HepG2 (cell line): ENCODE data around the gene ZFPM1. TPM values are rescaled to one million over a fixed set of nuclear protein-coding genes. Genes with fewer than 3 reads are reported as not detected.

Source experiments
- ATAC-seq: fragments of 200-7000 bp; cut with Tn5 transposase; 3 replicates; pipeline ENCODE4 v1.9.1; 2020; ENCODE audit warnings: mild to moderate bottlenecking, moderate library complexity
- BruUV-seq: library from RNA; stranded (reverse); fragments of 400-500 nt; replicated peaks from 2 replicates; lab custom pipeline; 2021; lab: Mats Ljungman, UMichigan
- CTCF ChIA-PET: fragments of 300-600 bp; formaldehyde crosslinking; extraction: SDS; loops from one replicate; lab custom pipeline; 2021; ENCODE audit warnings: low total read pairs, inconsistent platforms, low intra/inter-chr PET ratio; lab: Yijun Ruan, JAX
- POLR2A ChIA-PET: fragments of 350-600 bp; sonication (Branson Sonifier 250); formaldehyde crosslinking; loops from one replicate; lab custom pipeline; 2020; ENCODE audit warnings: antibody characterized with exemption, inconsistent platforms; lab: Yijun Ruan, JAX
- DNase-seq: peaks from one replicate; pipeline ENCODE4 v3.0.0-alpha.2; 2015; ENCODE audit warnings: low spot score
- FAIRE-seq: peaks from 3 replicates; lab custom pipeline; 2011; peaks lifted over from hg19 to GRCh38; lab: Jason Lieb, UNC
- H2AFZ ChIP-seq: one replicate; pipeline ENCODE4 v1.6.1; 2011; ENCODE audit warnings: low read length, inconsistent platforms
- H3K27ac ChIP-seq: fragments of 300-600 bp; 3 replicates; pipeline ENCODE4 v1.8.0; 2011; ENCODE audit warnings: mixed run types, mild to moderate bottlenecking, mixed read lengths, low read length, inconsistent platforms; ENCODE audit not compliant: insufficient read depth; ENCODE audit errors: extremely low read length
- H3K27me3 ChIP-seq, 2 experiments: fragments of 200-600 bp in 1 of 2; 2 replicates in 1 of 2; 3 replicates in 1 of 2; pipeline versions ENCODE4 v1.6.0 to v1.8.0; 2011; ENCODE audit warnings: low read length in 2 of 2, mild to moderate bottlenecking in 2 of 2, moderate library complexity in 2 of 2, inconsistent platforms in 1 of 2; ENCODE audit not compliant: insufficient read depth in 2 of 2, control insufficient read depth in 1 of 2
- H3K36me3 ChIP-seq, 2 experiments: fragments of 200-600 bp in 1 of 2; replicated peaks in 1 of 2; 2 replicates in 1 of 2; 3 replicates in 1 of 2; pipeline versions ENCODE4 v1.5.1 to v1.8.0; 2011; ENCODE audit warnings: low read length in 2 of 2, inconsistent platforms in 1 of 2; ENCODE audit not compliant: insufficient read depth in 2 of 2, control insufficient read depth in 1 of 2
- H3K4me1 ChIP-seq: 2 replicates; pipeline ENCODE4 v1.5.1; 2012; ENCODE audit warnings: low read length, inconsistent platforms; ENCODE audit not compliant: insufficient read depth
- H3K4me2 ChIP-seq: 2 replicates; pipeline ENCODE4 v1.6.0; 2011; ENCODE audit warnings: low read depth, low read length, inconsistent platforms
- H3K4me3 ChIP-seq, 3 experiments: fragments of 200-600 bp in 1 of 3; sonication (generic), shearing (Covaris generic) in 1 of 3; replicated peaks in 1 of 3; 2 replicates each; pipeline ENCODE4 v1.5.1; 2011 to 2016; ENCODE audit warnings: low read length in 3 of 3, inconsistent platforms in 2 of 3, low read depth in 2 of 3, mild to moderate bottlenecking in 2 of 3, control low read depth in 1 of 3, mixed read lengths in 1 of 3; ENCODE audit not compliant: insufficient read depth in 1 of 3
- H3K79me2 ChIP-seq: one replicate; pipeline ENCODE4 v1.6.1; 2011; ENCODE audit warnings: low read length, inconsistent platforms; ENCODE audit not compliant: insufficient read depth
- H3K9ac ChIP-seq: 2 replicates; pipeline ENCODE4 v1.6.0; 2011; ENCODE audit warnings: mild to moderate bottlenecking, low read depth, low read length, inconsistent platforms; ENCODE audit not compliant: insufficient read depth
- H3K9me3 ChIP-seq: 2 replicates; pipeline ENCODE4 v1.5.1; 2012; ENCODE audit warnings: mild to moderate bottlenecking, low read length
- H4K20me1 ChIP-seq: 2 replicates; pipeline ENCODE4 v1.6.0; 2011; ENCODE audit warnings: inconsistent platforms, mild to moderate bottlenecking, low read length, moderate library complexity; ENCODE audit not compliant: insufficient read depth
- EZH2 ChIP-seq: conservative IDR thresholded peaks from 2 replicates; pipeline ENCODE4 v1.6.1; 2012; ENCODE audit warnings: mild to moderate bottlenecking, low read depth, low read length, moderate library complexity
- HNRNPL ChIP-seq: fragments of 200-400 bp; formaldehyde crosslinking; IDR thresholded peaks from 2 replicates; pipeline ENCODE4 v1.6.1; 2017; ENCODE audit warnings: mild to moderate bottlenecking, low read depth, low read length
- PRPF4 ChIP-seq: fragments of 200-400 bp; formaldehyde crosslinking; IDR thresholded peaks from 2 replicates; pipeline ENCODE4 v1.6.1; 2016; ENCODE audit warnings: low read length, low read depth; ENCODE audit not compliant: poor library complexity, severe bottlenecking
- ZBTB38 ChIP-seq: sonication (generic); formaldehyde crosslinking; IDR thresholded peaks from 2 replicates; pipeline ENCODE4 v1.5.1; 2020; ENCODE audit warnings: mild to moderate bottlenecking, missing genetic modification reagents
- ZNF430 ChIP-seq: sonication (generic); formaldehyde crosslinking; IDR thresholded peaks from 2 replicates; pipeline ENCODE4 v1.9.0; 2021; ENCODE audit warnings: mild to moderate bottlenecking, missing genetic modification reagents
- ZNF678 ChIP-seq: sonication (generic); formaldehyde crosslinking; IDR thresholded peaks from 2 replicates; pipeline ENCODE4 v1.4.0; 2020; ENCODE audit warnings: mild to moderate bottlenecking, missing genetic modification reagents
- ZNF773 ChIP-seq: sonication (generic); formaldehyde crosslinking; IDR thresholded peaks from 2 replicates; pipeline ENCODE4 v1.4.0; 2020; ENCODE audit warnings: missing genetic modification reagents, borderline replicate concordance
- WGBS: methylation state at CpG from one replicate; pipeline ENCODE4 v1.1.6; 2017; ENCODE audit warnings: low lambda C conversion rate; 5-methylcytosine and 5-hydroxymethylcytosine counted together
- in situ Hi-C: cut with HindIII; loops from 2 replicates; pipeline ENCODE4 v1.10.0; 2017; ENCODE audit warnings: low pct_unique_long_range_greater_than_20kb; ENCODE audit not compliant: extremely low pct_ligation_motif_present
- intact Hi-C: fragments of 100-400 bp; cut with micrococcal nuclease; formaldehyde crosslinking; loops from one replicate; pipeline ENCODE4 v1.10.0; 2022; ENCODE audit not compliant: unreplicated experiment
- polyA plus RNA-seq, 8 experiments: library from polyadenylated mRNA; depleted of rRNA in 3 of 8; stranded (reverse) in 7 of 8; unstranded in 1 of 8; fragments of >200 nt; fragmentation: Illumina TruSeq in 4 of 8; extraction: Trizol in 4 of 8; gene quantifications; 2 replicates each; pipeline versions ENCODE4 v1.2.1 to v1.2.3, GENCODE V29; 2011 to 2016; ENCODE audit warnings: low read depth in 4 of 8, missing spikeins in 1 of 8, mixed read lengths in 1 of 8; ENCODE audit not compliant: insufficient read depth in 1 of 8
- total RNA-seq, 5 experiments: library from RNA; depleted of rRNA; stranded (reverse); fragments of >200 nt; fragmentation: Illumina TruSeq; extraction: Trizol; gene quantifications; 2 replicates each; pipeline ENCODE4 v1.2.3, GENCODE V29; 2016; ENCODE audit warnings: low read depth in 1 of 5
- TF ChIP-seq, protein P1 (sequence below): sonication (generic); formaldehyde crosslinking; IDR thresholded peaks from 2 replicates; pipeline ENCODE4 v1.4.0; 2020; ENCODE audit warnings: missing genetic modification reagents, borderline replicate concordance

The ZFPM1 gene
- total and polyA plus RNA-seq, 2 of the 13 experiments (the other 11 are each of a cell fraction or from before 2014, with no cell fraction given): 1.3 to 3.8 TPM

DNA sequence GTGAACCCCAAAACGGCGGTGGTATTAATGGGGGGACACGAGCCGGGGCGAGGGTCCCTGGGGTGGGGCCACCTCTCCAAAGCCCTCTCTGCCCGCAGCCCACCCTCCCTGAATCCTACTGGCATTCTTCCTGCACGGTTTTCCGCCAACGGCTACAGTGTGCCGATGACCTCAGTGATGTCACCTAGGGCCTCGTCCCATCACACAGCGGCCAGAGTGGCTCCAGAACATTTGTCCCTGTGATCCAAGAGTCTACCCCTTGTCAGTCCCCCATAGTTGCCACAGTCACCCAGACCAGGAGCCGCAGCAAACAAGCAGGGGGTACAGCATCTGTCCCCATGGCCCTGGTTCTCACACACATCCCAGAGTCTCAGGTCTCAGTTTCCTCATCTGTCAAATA, 13.9 kb downstream of the ZFPM1 start:
- ChIA-PET POLR2A (interaction anchor here (1.5 kb wide), 1 partner anchor 21 kb away, joined by 3 read pairs; no protein-coding TSS in a partner anchor), CTCF (no interaction called here)
- H3K9ac ChIP-seq: no peak overlapping the region
- no peak overlapping the region for H3K4me2 ChIP-seq
- H2AFZ ChIP-seq: no peak overlapping the region
- H3K4me3 ChIP-seq: no peak overlapping the region
- H3K27ac ChIP-seq: no peak overlapping the region
- BruUV-seq: no TSS peak
- FAIRE-seq (no peak), ATAC-seq (no peak), DNase-seq (no peak)
- peaks cover 12% of the 10 kb centered on the region for H3K4me1 ChIP-seq
- H4K20me1 ChIP-seq: peaks cover 64% of the 10 kb centered on the region
- H3K79me2 ChIP-seq: peaks cover 65% of the 10 kb centered on the region
- 95% methylated on average over 13 of the region's 13 CpGs for WGBS
- in situ Hi-C loops: no loop called here
- peaks cover 11 to 12% of the 10 kb centered on the region in 2 experiments; a peak in 2 of 5 replicates for H3K36me3 ChIP-seq
- H3K27me3 ChIP-seq: no peaks in the 10 kb centered on the region
- no peaks in the 10 kb centered on the region for H3K9me3 ChIP-seq
- TF ChIP-seq ZNF773 (CRISPR knock-in tag) (no peak), ZNF678 (CRISPR knock-in tag) (no peak), EZH2 (no peak)
- TF ChIP-seq, protein P1, sequence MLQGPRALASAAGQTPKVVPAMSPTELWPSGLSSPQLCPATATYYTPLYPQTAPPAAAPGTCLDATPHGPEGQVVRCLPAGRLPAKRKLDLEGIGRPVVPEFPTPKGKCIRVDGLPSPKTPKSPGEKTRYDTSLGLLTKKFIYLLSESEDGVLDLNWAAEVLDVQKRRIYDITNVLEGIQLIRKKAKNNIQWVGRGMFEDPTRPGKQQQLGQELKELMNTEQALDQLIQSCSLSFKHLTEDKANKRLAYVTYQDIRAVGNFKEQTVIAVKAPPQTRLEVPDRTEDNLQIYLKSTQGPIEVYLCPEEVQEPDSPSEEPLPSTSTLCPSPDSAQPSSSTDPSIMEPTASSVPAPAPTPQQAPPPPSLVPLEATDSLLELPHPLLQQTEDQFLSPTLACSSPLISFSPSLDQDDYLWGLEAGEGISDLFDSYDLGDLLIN (CRISPR knock-in tag): no peak
- intact Hi-C loops: no loop called here

- FAIRE-seq: no peak
- Histone ChIP-seq H3K4me3 (no peak overlapping the region), H3K4me2 (no peak overlapping the region), H3K27ac (no peak overlapping the region), H3K79me2 (peaks cover 59% of the 10 kb centered on the region), H3K36me3 (peaks cover 12% of the 10 kb centered on the region in 2 experiments; a peak in 2 of 5 replicates), H3K9ac (no peak overlapping the region), H4K20me1 (peaks cover 61% of the 10 kb centered on the region), H3K27me3 (no peaks in the 10 kb centered on the region), H2AFZ (no peak overlapping the region), H3K4me1 (peaks cover 12% of the 10 kb centered on the region), H3K9me3 (no peaks in the 10 kb centered on the region)
- POLR2A ChIA-PET: interaction anchor here (0.8 kb wide), 1 partner anchor 11 kb away, joined by 3 read pairs; no protein-coding TSS in a partner anchor
- WGBS: 91% methylated on average over 17 of the region's 18 CpGs
- intact Hi-C loops (no loop called here), in situ Hi-C loops (no loop called here)
- DNase-seq: no peak
- ATAC-seq: no peak
- peak; percentile 45 for TF ChIP-seq PRPF4
- 0 out of 2 replicates have a peak, but pooled peaks have one; percentile 24 for TF ChIP-seq HNRNPL
- no peak for TF ChIP-seq ZNF430 (CRISPR knock-in tag)
- peak; percentile 43; the same call in 1 of the 2 replicates for TF ChIP-seq ZBTB38 (CRISPR knock-in tag)
- BruUV-seq: no TSS peak
- CTCF ChIA-PET: no interaction called here
Measured at GRCh38 chr16:88467541-88467944, 14.5 kb downstream of the ZFPM1 start.
